SU-DHL-6 (cell line): ENCODE measurements around the gene NR1H4.

Experiments used
- H2AFZ ChIP-seq: fragments of 200-600 bp; sonication (generic); 2 replicates; pipeline ENCODE4 v1.6.1; 2014; ENCODE audit warnings: low read depth, mild to moderate bottlenecking, moderate library complexity, mixed read lengths, antibody characterized with exemption, low read length; ENCODE audit not compliant: severe bottlenecking
- H3F3A ChIP-seq: fragments of 200-600 bp; shearing (Covaris generic); 2 replicates; pipeline ENCODE4 v1.6.0; 2016; ENCODE audit warnings: antibody characterized with exemption, mild to moderate bottlenecking; ENCODE audit not compliant: insufficient read depth
- H3K27ac ChIP-seq: fragments of 200-600 bp; sonication (generic); 2 replicates; pipeline ENCODE4 v1.5.1; 2016; ENCODE audit warnings: low read depth, mild to moderate bottlenecking, low read length, moderate library complexity, mixed read lengths
- H3K27me3 ChIP-seq: fragments of 200-600 bp; sonication (generic), shearing (Covaris generic); 2 replicates; pipeline ENCODE4 v1.6.0; 2014; ENCODE audit warnings: mild to moderate bottlenecking, low read length
- H3K36me3 ChIP-seq: fragments of 200-600 bp; sonication (generic); 2 replicates; pipeline ENCODE4 v1.6.1; 2014; ENCODE audit warnings: mild to moderate bottlenecking, low read length, mixed read lengths
- H3K4me2 ChIP-seq: fragments of 300-600, 200-600 bp; shearing (Covaris generic), sonication (generic); 2 replicates; pipeline ENCODE4 v1.6.0; 2014; ENCODE audit warnings: low read length, low read depth, mild to moderate bottlenecking; ENCODE audit not compliant: poor library complexity, severe bottlenecking
- H3K4me3 ChIP-seq: fragments of 200-600 bp; sonication (generic); 2 replicates; pipeline ENCODE4 v1.5.1; 2014; ENCODE audit warnings: antibody characterized with exemption, low read length, mild to moderate bottlenecking, mixed read lengths; ENCODE audit not compliant: insufficient read depth, poor library complexity, severe bottlenecking
- H3K79me2 ChIP-seq: fragments of 200-600 bp; sonication (generic); 2 replicates; pipeline ENCODE4 v1.6.1; 2014; ENCODE audit warnings: mild to moderate bottlenecking, low read length, moderate library complexity; ENCODE audit not compliant: insufficient read depth
- H3K9ac ChIP-seq: fragments of 200-600 bp; sonication (generic); 2 replicates; pipeline ENCODE4 v1.7.0; 2014; ENCODE audit warnings: mild to moderate bottlenecking, low read length
- H3K9me2 ChIP-seq: fragments of 200-600 bp; sonication (generic); replicated peaks from 2 replicates; pipeline ENCODE4 v1.6.1; 2014; ENCODE audit warnings: low read length; ENCODE audit not compliant: insufficient read depth
- H3K9me3 ChIP-seq: fragments of 200-600 bp; sonication (generic); 2 replicates; pipeline ENCODE4 v1.6.1; 2014; ENCODE audit warnings: low read length, mixed read lengths; ENCODE audit not compliant: insufficient read depth
- H4K20me1 ChIP-seq: fragments of 200-600 bp; sonication (generic); 2 replicates; pipeline ENCODE4 v1.6.1; 2014; ENCODE audit warnings: low read depth, mild to moderate bottlenecking, antibody characterized with exemption, low read length, moderate library complexity, mixed read lengths
- EZH2phosphoT487 ChIP-seq: fragments of 200-600 bp; sonication (generic), shearing (Covaris generic); conservative IDR thresholded peaks from 2 replicates; pipeline ENCODE4 v1.6.1; 2018; ENCODE audit warnings: mild to moderate bottlenecking, antibody characterized with exemption, low read length, moderate library complexity, mixed read lengths
- TF ChIP-seq, protein P1 (sequence below): fragments of 200-600 bp; sonication (generic); IDR thresholded peaks from one replicate; pipeline ENCODE4 v1.5.1; 2017; ENCODE audit warnings: antibody characterized with exemption, mild to moderate bottlenecking, low read length, moderate library complexity; ENCODE audit not compliant: insufficient read depth, poor library complexity, severe bottlenecking

The NR1H4 gene

DNA sequence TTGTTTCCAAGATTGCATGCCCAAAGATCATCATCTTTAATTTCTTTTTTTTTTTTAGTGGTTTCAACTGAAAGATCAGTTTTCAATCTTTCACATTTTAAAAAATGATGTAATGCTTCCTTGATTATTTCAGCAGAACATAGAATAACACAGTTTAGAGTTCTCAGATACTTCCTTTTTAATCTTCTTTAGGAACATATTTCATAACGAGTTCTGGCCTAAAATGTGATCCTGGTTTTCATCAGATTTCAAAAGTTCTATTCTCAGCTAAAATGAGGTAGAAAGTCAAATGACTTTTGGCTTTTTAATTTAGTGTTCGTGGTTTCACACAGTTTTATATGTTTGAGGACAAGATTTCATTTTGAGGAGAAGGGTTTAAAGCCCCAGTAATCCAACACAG, 40.0 kb upstream of the NR1H4 start:
- Histone ChIP-seq H3K4me2 (no peak overlapping the region), H3K27ac (no peak overlapping the region), H3K9ac (no peak overlapping the region), H2AFZ (no peak overlapping the region), H3K4me3 (no peak overlapping the region), H3K36me3 (no peaks in the 10 kb centered on the region), H3K9me2 (no peaks in the 10 kb centered on the region), H3K9me3 (no peaks in the 10 kb centered on the region; the same call in 1 of the 2 replicates), H3F3A (no peaks in the 10 kb centered on the region), H3K79me2 (no peaks in the 10 kb centered on the region), H4K20me1 (no peaks in the 10 kb centered on the region), H3K27me3 (no peaks in the 10 kb centered on the region)
- TF ChIP-seq EZH2phosphoT487, result no peak
- TF ChIP-seq, protein P1, sequence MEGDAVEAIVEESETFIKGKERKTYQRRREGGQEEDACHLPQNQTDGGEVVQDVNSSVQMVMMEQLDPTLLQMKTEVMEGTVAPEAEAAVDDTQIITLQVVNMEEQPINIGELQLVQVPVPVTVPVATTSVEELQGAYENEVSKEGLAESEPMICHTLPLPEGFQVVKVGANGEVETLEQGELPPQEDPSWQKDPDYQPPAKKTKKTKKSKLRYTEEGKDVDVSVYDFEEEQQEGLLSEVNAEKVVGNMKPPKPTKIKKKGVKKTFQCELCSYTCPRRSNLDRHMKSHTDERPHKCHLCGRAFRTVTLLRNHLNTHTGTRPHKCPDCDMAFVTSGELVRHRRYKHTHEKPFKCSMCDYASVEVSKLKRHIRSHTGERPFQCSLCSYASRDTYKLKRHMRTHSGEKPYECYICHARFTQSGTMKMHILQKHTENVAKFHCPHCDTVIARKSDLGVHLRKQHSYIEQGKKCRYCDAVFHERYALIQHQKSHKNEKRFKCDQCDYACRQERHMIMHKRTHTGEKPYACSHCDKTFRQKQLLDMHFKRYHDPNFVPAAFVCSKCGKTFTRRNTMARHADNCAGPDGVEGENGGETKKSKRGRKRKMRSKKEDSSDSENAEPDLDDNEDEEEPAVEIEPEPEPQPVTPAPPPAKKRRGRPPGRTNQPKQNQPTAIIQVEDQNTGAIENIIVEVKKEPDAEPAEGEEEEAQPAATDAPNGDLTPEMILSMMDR, result no peak

- Histone ChIP-seq H3K27me3 (no peaks in the 10 kb centered on the region), H4K20me1 (no peaks in the 10 kb centered on the region), H3K4me3 (no peak overlapping the region), H3K9me2 (no peaks in the 10 kb centered on the region), H3K36me3 (no peaks in the 10 kb centered on the region), H3K9ac (no peak overlapping the region), H3K9me3 (no peaks in the 10 kb centered on the region; the same call in 1 of the 2 replicates), H3F3A (no peaks in the 10 kb centered on the region), H3K27ac (no peak overlapping the region), H3K4me2 (no peak overlapping the region), H3K79me2 (no peaks in the 10 kb centered on the region), H2AFZ (no peak overlapping the region)
- TF ChIP-seq, protein P1, result no peak
- no peak for TF ChIP-seq EZH2phosphoT487
These were observed 39.5 kb upstream of the NR1H4 start for GRCh38 chr12:100434177-100434576.

DNA sequence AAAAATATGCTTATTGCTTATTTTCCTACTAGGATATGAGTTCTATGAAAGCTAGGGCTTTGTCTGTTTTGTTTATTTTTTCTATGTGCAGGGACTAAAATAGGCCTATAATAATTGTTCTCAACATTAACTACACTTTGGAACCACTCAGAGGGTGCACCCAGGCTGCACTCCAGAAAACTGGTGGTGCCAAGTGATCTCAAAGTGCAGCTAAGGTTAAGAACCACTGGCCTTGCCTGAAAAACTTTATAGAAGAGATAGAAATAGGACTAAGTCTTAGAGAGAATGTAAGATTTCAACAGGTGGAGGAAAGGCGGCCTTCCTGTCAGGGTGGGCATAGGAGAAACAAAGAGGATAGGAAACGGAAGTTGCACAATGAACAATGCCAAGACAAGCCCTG, 37.7 kb upstream of the NR1H4 start:
- Histone ChIP-seq H2AFZ (no peak overlapping the region), H3K79me2 (no peaks in the 10 kb centered on the region), H3F3A (no peaks in the 10 kb centered on the region), H3K4me3 (no peak overlapping the region), H3K36me3 (no peaks in the 10 kb centered on the region), H3K9ac (no peak overlapping the region), H4K20me1 (no peaks in the 10 kb centered on the region), H3K9me3 (no peaks in the 10 kb centered on the region), H3K9me2 (no peaks in the 10 kb centered on the region), H3K27me3 (no peaks in the 10 kb centered on the region), H3K4me2 (no peak overlapping the region), H3K27ac (no peak overlapping the region)
- TF ChIP-seq, protein P1, result no peak
- TF ChIP-seq EZH2phosphoT487, result no peak
